Stomach (tissue), 4 donors: ENCODE results near the gene EIPR1.

ENCODE experiments used
- EP300 ChIP-seq: sonication (generic); formaldehyde crosslinking; IDR thresholded peaks from one replicate; pipeline ENCODE4 v1.6.1; 2017; ENCODE audit warnings: antibody characterized with exemption
- TF ChIP-seq, protein P1 (sequence below), 7 experiments: fragments of 450-650 bp in 4 of 7; fragments of 200-600 bp in 3 of 7; sonication (generic) in 3 of 7; IDR thresholded peaks; one replicate each; pipeline ENCODE4 v1.5.1; 2016 to 2019; ENCODE audit warnings: antibody characterized with exemption in 7 of 7, control low read depth in 2 of 7, mild to moderate bottlenecking in 1 of 7

DNA sequence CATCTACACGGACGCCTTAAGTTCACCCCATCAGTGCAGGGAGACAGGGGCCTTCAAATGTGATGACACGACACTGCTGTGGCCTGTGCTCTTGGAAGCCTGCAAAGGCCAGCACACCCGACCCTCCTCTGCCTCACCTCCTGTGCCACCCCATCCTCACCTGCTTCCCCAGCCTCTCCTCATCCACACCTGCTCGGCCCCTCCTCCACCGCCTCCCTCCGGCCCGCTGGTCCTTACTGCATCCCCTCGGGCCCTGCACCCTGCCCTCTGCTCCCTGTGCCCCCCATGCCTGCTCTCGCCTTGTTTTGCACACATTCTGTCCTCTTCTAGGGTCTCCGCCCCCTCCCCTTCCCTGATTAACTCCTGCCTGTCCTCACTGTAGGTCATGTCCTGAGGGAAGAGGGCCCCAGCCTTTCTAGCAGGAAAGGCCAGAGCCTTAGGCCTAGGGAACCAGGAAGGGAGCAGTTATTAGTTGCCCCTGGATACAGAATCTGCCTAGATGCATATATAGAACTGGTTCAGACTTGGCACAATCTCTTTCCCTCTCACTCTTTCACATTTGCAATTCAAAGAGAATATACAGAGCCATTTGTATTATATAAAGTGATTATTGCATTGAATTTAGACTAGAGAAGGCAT is 41.3 kb upstream of the EIPR1 start:
- TF ChIP-seq, protein P1, sequence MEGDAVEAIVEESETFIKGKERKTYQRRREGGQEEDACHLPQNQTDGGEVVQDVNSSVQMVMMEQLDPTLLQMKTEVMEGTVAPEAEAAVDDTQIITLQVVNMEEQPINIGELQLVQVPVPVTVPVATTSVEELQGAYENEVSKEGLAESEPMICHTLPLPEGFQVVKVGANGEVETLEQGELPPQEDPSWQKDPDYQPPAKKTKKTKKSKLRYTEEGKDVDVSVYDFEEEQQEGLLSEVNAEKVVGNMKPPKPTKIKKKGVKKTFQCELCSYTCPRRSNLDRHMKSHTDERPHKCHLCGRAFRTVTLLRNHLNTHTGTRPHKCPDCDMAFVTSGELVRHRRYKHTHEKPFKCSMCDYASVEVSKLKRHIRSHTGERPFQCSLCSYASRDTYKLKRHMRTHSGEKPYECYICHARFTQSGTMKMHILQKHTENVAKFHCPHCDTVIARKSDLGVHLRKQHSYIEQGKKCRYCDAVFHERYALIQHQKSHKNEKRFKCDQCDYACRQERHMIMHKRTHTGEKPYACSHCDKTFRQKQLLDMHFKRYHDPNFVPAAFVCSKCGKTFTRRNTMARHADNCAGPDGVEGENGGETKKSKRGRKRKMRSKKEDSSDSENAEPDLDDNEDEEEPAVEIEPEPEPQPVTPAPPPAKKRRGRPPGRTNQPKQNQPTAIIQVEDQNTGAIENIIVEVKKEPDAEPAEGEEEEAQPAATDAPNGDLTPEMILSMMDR (IDR thresholded peaks at IDR 0.05), result no peak
- TF ChIP-seq EP300, result no peak
